LNCaP clone FGC (cell line): Measurements from ENCODE around the gene CPSF4.
"Not testable (repeated sequence)": the region's sequence is repeated elsewhere in the genome, so short reads cannot be mapped to it uniquely, and the experiment has no call there.

ENCODE experiments used
- DNase-seq: peaks from one replicate; pipeline ENCODE4 v3.0.0-alpha.2; 2011; ENCODE audit warnings: low read depth
- H3K4me3 ChIP-seq: 2 replicates; pipeline ENCODE4 v1.5.1; 2011; ENCODE audit warnings: mild to moderate bottlenecking, low read depth, low read length, control low read depth
- CTCF ChIP-seq: IDR thresholded peaks from 2 replicates; pipeline ENCODE4 v1.5.1; 2012; ENCODE audit warnings: mild to moderate bottlenecking; ENCODE audit not compliant: control insufficient read depth, insufficient read depth; ENCODE audit errors: extremely low read depth

Gene CPSF4

GRCh38 chr7:99408379-99409191 lies 30.2 kb upstream of the CPSF4 start, which contains the start of the genes BUD31 and PDAP1:
TSS of gene BUD31 (plus strand) at chr7:99408969. CDS start at chr7:99411093, 2,124 bp downstream.
TSS of gene PDAP1 (minus strand) at chr7:99408597. CDS start at chr7:99408548, 49 bp downstream.
- DNase-seq, result peak; percentile 79
- peak within 1 kb of the TSS; percentile 93 for H3K4me3 ChIP-seq
- no peak for TF ChIP-seq CTCF

GRCh38 chr7:99409192-99409572 lies 29.6 kb upstream of the CPSF4 start:
- no peak for TF ChIP-seq CTCF
- H3K4me3 ChIP-seq, result peak overlapping the region; percentile 93
- DNase-seq, result no peak

GRCh38 chr7:99409806-99410205 lies 28.9 kb upstream of the CPSF4 start:
- peak overlapping the region; percentile 93 for H3K4me3 ChIP-seq
- DNase-seq, result no peak
- TF ChIP-seq CTCF, result no peak

- DNase-seq, result no peak
- H3K4me3 ChIP-seq, result no peak overlapping the region
- no peak for TF ChIP-seq CTCF
These were observed 28.1 kb upstream of the CPSF4 start for GRCh38 chr7:99410635-99411034.

GRCh38 chr7:99415513-99416127 lies 23.1 kb upstream of the CPSF4 start:
- not testable (repeated sequence) for H3K4me3 ChIP-seq, DNase-seq
- TF ChIP-seq CTCF, result peak; percentile 65

- DNase-seq, result no peak
- no peak overlapping the region for H3K4me3 ChIP-seq
- no peak for TF ChIP-seq CTCF
These were observed 20.5 kb upstream of the CPSF4 start for GRCh38 chr7:99418260-99418659.
